GM12892 (cell line): ENCODE results near the gene PPP1R16B.

Experiments
- POLR2A ChIP-seq: IDR thresholded peaks from 2 replicates; pipeline ENCODE4 v1.6.1; 2011; ENCODE audit warnings: low read depth, low read length, control low read depth
- POLR2AphosphoS5 ChIP-seq: IDR thresholded peaks from 2 replicates; pipeline ENCODE4 v1.6.1; 2011; ENCODE audit warnings: low read depth, low read length, control low read depth
- TAF1 ChIP-seq: IDR thresholded peaks from 2 replicates; pipeline ENCODE4 v1.6.1; 2011; ENCODE audit warnings: low read depth, mild to moderate bottlenecking, control low read depth, low read length, borderline replicate concordance

- TF ChIP-seq POLR2A (no peak), POLR2AphosphoS5 (no peak), TAF1 (no peak)
These were observed 129.0 kb downstream of the PPP1R16B start for GRCh38 chr20:38934530-38934929.
